Motor neuron (in vitro differentiated cells): ENCODE results near the gene FBXW7. TPM values are rescaled to one million over a fixed set of nuclear protein-coding genes. Genes with fewer than 3 reads are reported as not detected.

Experiments used
- ATAC-seq, 8 experiments: fragments of 200-7000 bp; cut with Tn5 transposase; replicated peaks in 6 of 8; 2 replicates each; pipeline ENCODE4 v1.8.0; 2021; ENCODE audit warnings: mild to moderate bottlenecking in 8 of 8, moderate library complexity in 8 of 8
- H3K27ac ChIP-seq, 2 donors: fragments of 250-450 bp; sonication (Bioruptor Pico); 2 replicates each; pipeline ENCODE4 v1.9.0; 2021; ENCODE audit warnings: antibody characterized with exemption in 2 of 2, mild to moderate bottlenecking in 2 of 2, moderate library complexity in 1 of 2
- H3K4me1 ChIP-seq, 2 donors: fragments of 250-450 bp; sonication (Bioruptor Pico); replicated peaks in 1 of 2; 2 replicates each; pipeline ENCODE4 v1.6.1; 2021; ENCODE audit warnings: antibody characterized with exemption in 2 of 2, mild to moderate bottlenecking in 2 of 2, moderate library complexity in 1 of 2
- H3K4me3 ChIP-seq, 5 donors: fragments of 250-450 bp; sonication (Bioruptor Pico); 2 replicates each; pipeline ENCODE4 v1.9.0; 2021; ENCODE audit warnings: antibody characterized with exemption in 5 of 5, mild to moderate bottlenecking in 5 of 5, moderate library complexity in 4 of 5
- WGBS, 10 experiments: fragments of 450-650 bp; shearing (Covaris generic); methylation state at CpG; one replicate each; pipeline ENCODE4 v1.0.0; 2022; 5-methylcytosine and 5-hydroxymethylcytosine counted together
- in situ Hi-C, 9 experiments: fragments of 400-800 bp; cut with MboI; loops; one replicate each; pipeline ENCODE4 v1.15.0; 2021; ENCODE audit warnings: low sequenced_read_pairs in 9 of 9, low pct_unique_long_range_greater_than_20kb in 2 of 9; ENCODE audit not compliant: unreplicated experiment in 9 of 9
- total RNA-seq, 8 experiments: library from RNA; unstranded; fragments of 300-600 nt; gene quantifications; 2 replicates each; pipeline versions ENCODE4 v1.2.3 to v1.2.4, GENCODE V29; 2022

FBXW7 gene
- total RNA-seq, 8 experiments from 2014 or later: 38.0 to 130 (median 68.5) TPM

DNA sequence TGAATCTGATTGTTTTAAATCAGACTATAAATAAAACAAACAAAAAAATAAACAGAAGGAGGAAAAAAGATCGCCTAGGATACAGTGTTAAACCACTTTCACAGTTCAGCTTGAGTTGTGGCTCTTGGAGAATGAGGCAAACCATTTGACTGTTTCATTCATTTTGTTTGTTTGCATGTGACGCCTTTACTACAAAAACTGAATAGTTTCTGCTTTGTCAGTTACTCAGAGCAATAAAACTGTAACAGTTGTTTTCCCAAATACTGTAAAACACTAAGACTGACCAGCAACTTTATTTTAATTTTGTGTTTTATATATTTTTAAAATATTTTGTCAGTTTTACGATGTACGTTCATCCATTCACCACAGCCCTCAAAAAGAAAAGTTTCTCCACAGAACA is 214.5 kb downstream of the FBXW7 start:
- Histone ChIP-seq H3K27ac (no peak overlapping the region), H3K4me3 (no peak overlapping the region), H3K4me1 (no peaks in the 10 kb centered on the region)
- WGBS, 10 experiments: 71 to 100% (median 91%) methylated on average over 1 to 4 of the region's 4 CpGs
- peak in 1 of 8 experiments; percentile 43 for ATAC-seq
- in situ Hi-C loops: no loop called here

DNA sequence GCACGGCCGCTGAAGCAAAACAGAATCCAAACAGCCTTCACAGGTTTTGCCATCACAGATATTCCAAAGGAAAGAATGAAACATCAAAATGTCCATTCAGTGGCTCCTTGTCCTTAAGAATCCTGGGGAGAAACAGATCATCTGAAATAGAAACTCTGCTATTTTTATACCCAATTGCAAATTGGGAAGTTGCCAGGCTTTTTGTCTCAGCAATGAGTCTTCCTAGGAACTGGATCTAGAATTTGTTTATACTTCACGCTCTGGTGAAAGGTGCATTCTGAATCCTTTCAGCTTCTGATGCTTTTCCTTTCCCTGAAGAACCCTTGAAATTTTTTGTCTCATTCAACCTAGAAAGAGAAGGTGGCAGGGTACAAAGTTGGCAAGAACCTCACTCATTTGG is 218.9 kb downstream of the FBXW7 start:
- no peak overlapping the region for H3K4me3 ChIP-seq
- WGBS, 10 experiments: 62 to 100% (median 100%) methylated on average over 1 to 3 of the region's 3 CpGs; no CpG with 5 or more reads in 2 of the 10 experiments
- H3K27ac ChIP-seq: no peak overlapping the region
- H3K4me1 ChIP-seq: no peaks in the 10 kb centered on the region
- ATAC-seq: peak in 1 of 8 experiments; percentile 5
- in situ Hi-C loops: no loop called here

DNA sequence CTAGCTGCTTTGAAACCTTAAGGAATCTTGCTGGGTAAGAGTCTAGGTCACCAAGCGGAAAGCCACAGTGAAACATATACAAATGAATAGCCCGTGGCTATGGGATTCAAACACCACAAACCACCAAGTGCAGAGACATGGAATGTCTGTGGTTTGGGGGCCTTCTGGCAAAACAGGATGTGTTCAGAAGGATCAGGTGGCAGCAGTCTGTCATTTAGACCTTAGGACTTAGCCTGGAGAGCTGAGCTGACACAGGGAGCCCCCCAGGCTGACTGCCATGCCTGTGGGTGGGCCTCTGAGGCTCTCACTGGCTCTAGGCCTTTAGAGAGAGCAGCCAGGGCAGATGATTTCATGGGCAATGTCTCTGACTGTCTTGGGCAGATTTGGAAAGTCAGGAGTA is 225.6 kb downstream of the FBXW7 start:
- peaks cover 6 to 15% of the 10 kb centered on the region in 2 donors for H3K4me1 ChIP-seq
- H3K4me3 ChIP-seq: no peak overlapping the region
- in situ Hi-C loops: no loop called here
- peak in 3 of 8 experiments; percentile 43 to 70 (median 46) for ATAC-seq
- WGBS, 10 experiments: 61 to 100% (median 92%) methylated on average over 1 to 2 of the region's 2 CpGs; no CpG with 5 or more reads in 6 of the 10 experiments
- H3K27ac ChIP-seq: no peak overlapping the region

DNA sequence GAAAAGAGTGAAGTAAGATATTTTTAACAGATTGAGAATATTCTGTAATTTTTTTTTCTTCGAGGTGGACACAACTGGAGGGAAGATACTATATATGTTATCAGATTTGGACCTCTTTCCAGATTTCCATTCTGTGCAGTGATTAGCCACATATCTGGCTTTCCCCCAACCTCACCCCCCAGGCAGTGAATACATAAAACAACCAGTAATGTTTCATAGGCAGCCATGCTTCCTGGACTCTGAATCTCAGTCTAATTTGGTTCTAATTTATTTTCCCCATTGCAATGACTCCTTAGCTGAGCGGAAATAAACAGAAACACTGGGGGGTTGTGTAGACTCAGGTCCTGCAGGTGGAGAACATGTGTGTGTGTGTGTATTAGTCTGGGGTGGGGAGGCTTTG is 226.5 kb downstream of the FBXW7 start:
- WGBS, 10 experiments: 63 to 100% (median 93%) methylated on average over 1 to 2 of the region's 2 CpGs; no CpG with 5 or more reads in 1 of the 10 experiments
- H3K27ac ChIP-seq: no peak overlapping the region
- peaks cover 6 to 15% of the 10 kb centered on the region in 2 donors for H3K4me1 ChIP-seq
- in situ Hi-C loops: no loop called here
- peak in 1 of 8 experiments; percentile 42 for ATAC-seq
- no peak overlapping the region for H3K4me3 ChIP-seq

DNA sequence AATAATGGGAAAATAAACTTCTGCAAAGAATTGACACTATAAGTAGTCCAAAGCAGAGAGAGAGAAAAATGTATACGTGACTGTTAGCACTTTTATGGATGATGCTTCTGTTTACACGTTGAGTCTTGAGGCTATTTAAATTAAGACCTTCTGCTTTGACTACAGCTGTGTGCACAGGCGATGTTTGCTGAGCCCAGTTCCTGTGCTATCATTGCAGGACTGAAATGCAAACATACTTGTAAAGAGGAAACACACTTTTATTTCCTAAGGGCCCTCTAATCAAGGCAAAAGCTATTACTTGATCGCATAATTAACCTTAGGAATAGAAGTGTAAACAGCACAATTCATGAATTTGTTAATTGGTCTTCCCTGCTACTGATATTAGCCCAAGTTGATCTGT is 226.9 kb downstream of the FBXW7 start:
- 0 to 100% (median 83%) methylated on average over 1 to 4 of the region's 4 CpGs; no CpG with 5 or more reads in 1 of the 10 experiments for WGBS, 10 experiments
- peaks cover 6 to 18% of the 10 kb centered on the region in 2 donors for H3K4me1 ChIP-seq
- in situ Hi-C loops: no loop called here
- no peak overlapping the region for H3K27ac ChIP-seq
- peak in 2 of 8 experiments; percentile 66 to 76 for ATAC-seq
- no peak overlapping the region for H3K4me3 ChIP-seq

DNA sequence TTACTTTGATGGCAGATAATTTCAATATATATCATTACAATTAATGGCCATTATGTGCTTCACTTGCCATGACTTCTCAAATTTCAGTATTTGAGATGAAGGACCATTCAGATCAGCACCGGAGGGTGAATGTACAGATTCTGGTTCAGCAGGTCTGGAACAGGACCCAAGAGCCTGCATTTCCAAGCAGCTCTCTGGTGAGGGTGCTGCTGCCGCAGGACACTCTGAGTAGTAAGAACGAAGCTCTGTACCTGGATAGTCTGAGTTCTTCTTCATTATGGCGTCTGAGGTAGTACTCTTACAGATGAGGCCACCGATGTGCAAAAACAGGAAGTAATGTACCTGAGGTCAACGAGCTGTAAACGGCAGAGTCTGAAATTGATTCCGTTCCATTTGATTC is 228.2 kb downstream of the FBXW7 start:
- no peak for ATAC-seq
- in situ Hi-C loops: no loop called here
- Histone ChIP-seq H3K27ac (no peak overlapping the region), H3K4me3 (no peak overlapping the region), H3K4me1 (peaks cover 6 to 18% of the 10 kb centered on the region in 2 donors)
- 61 to 94% (median 91%) methylated on average over 1 to 8 of the region's 8 CpGs; no CpG with 5 or more reads in 2 of the 10 experiments for WGBS, 10 experiments

DNA sequence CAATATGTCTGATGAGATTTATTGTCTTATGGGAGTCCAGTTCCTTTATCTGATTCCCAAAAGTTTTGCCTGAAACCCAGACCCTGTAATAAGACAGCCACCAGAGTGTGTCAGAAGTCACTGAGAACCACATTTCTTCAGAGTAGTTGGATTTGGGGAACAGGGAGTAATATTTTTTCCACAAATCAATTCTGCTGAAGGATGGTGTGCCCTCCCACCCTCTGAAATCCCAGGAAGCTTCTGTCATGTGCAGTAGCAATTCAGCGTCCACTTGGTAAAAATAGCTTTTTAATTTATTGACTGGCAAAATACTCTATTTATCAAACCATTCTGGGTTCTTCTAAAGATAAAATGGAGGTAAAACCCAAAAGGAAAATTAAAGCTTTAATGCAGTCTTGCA is 229.4 kb downstream of the FBXW7 start:
- Histone ChIP-seq H3K4me3 (no peak overlapping the region), H3K27ac (no peak overlapping the region), H3K4me1 (peaks cover 6 to 18% of the 10 kb centered on the region in 2 donors)
- in situ Hi-C loops: no loop called here
- ATAC-seq: peak in 4 of 8 experiments; percentile 25 to 81 (median 63)
- 22 to 100% (median 32%) methylated on average over 1 of the region's 1 CpG; no CpG with 5 or more reads in 4 of the 10 experiments for WGBS, 10 experiments

DNA sequence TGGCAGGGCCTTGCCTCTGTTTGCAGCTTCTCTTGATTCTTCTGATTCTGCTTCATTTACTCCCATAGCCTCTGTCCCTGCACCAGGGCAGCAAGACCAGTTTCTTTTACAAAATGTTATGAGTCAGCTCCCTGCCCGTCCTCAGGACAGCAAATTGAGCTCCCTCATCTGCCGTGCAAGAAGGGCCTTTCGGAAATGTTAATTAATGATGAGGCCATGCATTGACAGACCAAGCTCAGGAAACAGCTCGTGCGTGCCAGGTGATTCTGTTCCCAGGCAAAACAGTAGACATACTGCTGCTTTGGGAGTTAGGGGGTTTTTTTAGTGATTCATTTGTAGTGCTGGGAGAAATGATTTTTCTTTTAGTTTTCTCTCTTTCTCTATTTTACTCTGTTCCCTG is 231.7 kb downstream of the FBXW7 start:
- Histone ChIP-seq H3K4me1 (peaks cover 6 to 18% of the 10 kb centered on the region in 2 donors), H3K27ac (no peak overlapping the region), H3K4me3 (no peak overlapping the region)
- 40 to 100% (median 60%) methylated on average over 1 to 5 of the region's 5 CpGs; no CpG with 5 or more reads in 1 of the 10 experiments for WGBS, 10 experiments
- in situ Hi-C loops: no loop called here
- peak in 7 of 8 experiments; percentile 62 to 95 (median 76) for ATAC-seq

DNA sequence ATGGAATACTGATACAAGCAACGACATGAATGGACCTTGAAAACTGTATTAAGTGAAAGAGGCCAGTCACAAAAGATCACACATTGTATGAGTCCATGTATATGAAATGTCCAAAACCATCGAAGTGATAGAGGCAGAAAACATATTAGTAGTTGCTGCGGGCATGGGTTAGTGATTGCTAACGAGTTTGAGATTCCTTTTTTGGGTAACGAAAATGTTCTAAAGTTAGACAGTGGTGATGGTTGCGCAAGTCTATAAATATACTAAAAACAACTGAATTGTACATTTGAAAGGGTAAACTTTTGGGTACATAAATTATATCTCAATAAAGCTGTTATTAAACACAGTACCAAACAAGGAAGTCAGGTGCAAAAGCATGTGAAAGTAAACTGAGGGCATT is 234.5 kb downstream of the FBXW7 start:
- in situ Hi-C loops: no loop called here
- Histone ChIP-seq H3K4me3 (no peak overlapping the region), H3K4me1 (peaks cover 10 to 12% of the 10 kb centered on the region in 2 donors), H3K27ac (no peak overlapping the region)
- 52 to 100% (median 82%) methylated on average over 2 to 6 of the region's 6 CpGs for WGBS, 10 experiments
- no peak for ATAC-seq

DNA sequence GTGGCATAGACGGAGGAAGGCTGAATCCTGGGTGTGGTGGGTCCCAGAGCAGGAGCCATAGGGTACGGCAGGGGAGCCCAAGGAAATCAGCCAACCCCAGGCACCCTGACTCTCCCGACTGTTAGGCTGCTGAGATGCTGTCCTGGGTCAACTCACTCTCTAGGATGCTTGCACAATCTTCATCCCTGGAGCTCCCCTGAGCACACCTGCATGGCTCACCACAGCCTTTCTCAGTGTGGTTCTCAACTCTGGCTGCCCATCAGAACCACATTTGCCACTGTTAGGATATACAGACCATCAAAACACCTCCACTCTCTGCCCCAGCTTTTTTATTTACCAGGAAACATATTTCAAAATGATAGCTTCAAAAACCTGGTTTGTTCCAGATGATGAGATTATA is 236.3 kb downstream of the FBXW7 start:
- Histone ChIP-seq H3K27ac (no peak overlapping the region), H3K4me3 (no peak overlapping the region), H3K4me1 (peaks cover 7 to 15% of the 10 kb centered on the region in 2 donors)
- ATAC-seq: no peak
- in situ Hi-C loops: no loop called here
- 29 to 100% (median 86%) methylated on average over 1 to 3 of the region's 3 CpGs; no CpG with 5 or more reads in 4 of the 10 experiments for WGBS, 10 experiments

DNA sequence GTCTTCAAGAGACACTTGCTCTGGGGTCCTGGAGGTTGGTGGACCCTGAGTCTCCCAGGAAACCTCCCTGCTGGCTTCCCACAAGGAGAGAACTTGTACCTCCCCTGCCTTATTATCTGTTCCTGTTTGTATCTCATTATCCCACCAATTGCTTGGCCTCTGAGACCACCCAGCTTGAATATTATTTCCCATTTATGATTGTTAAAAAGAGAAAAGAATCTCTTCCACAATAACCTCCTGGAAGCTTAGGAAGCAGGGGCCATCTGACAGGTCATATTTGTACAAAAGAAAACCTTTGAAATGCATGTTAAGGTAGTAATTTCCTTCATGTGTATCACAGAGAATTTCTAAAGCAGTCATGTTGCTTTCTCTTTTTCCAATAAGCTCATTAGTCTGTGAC is 239.5 kb downstream of the FBXW7 start:
- Histone ChIP-seq H3K4me1 (peaks cover 5 to 15% of the 10 kb centered on the region in 2 donors), H3K27ac (no peak overlapping the region), H3K4me3 (no peak overlapping the region)
- ATAC-seq: no peak
- in situ Hi-C loops: no loop called here

DNA sequence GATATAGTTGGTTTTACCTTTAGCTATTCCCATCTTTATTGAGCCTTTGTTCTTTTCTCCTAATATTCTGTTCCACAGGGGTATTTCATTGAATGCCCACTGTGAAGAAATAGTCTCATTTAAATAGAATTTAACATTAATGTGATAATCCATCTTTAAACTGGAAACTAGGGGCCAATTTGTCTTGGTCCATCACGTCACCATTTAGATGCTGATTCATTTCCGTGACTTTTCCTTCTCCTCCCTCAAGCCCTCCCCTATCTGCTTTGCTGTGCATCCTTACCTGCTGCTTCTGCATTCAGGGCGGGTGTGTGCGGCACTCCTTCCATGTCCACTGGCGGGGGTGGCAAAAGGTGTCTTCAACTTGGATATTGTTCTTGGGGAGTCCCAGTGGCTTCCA is 241.1 kb downstream of the FBXW7 start:
- in situ Hi-C loops: no loop called here
- Histone ChIP-seq H3K27ac (no peak overlapping the region), H3K4me1 (peaks cover 5 to 15% of the 10 kb centered on the region in 2 donors), H3K4me3 (no peak overlapping the region)
- 59 to 100% (median 94%) methylated on average over 1 to 5 of the region's 5 CpGs; no CpG with 5 or more reads in 1 of the 10 experiments for WGBS, 10 experiments
- no peak for ATAC-seq

DNA sequence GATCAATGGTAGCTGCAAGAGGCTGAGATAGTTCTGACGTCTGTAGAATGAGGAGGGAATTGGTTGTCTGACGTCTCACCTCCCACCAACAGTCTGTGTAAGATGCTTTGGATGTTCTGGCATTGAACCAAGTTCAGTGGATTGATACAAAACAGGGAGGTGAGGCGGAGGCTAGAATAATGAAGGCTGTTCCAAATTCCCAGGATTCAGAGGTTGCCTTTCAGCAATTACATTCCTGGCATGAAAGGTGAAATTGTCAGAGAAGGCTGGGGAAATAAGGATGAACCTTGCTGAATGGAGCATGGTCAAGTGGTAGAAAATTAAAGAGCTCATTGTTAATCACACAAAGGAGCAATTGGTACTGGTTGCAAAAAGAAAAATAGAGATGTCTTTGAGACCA is 241.6 kb downstream of the FBXW7 start:
- 71 to 100% (median 100%) methylated on average over 1 to 3 of the region's 3 CpGs; no CpG with 5 or more reads in 1 of the 10 experiments for WGBS, 10 experiments
- in situ Hi-C loops: no loop called here
- no peak overlapping the region for H3K4me3 ChIP-seq
- H3K4me1 ChIP-seq: peaks cover 5 to 15% of the 10 kb centered on the region in 2 donors
- no peak overlapping the region for H3K27ac ChIP-seq
- ATAC-seq: no peak

DNA sequence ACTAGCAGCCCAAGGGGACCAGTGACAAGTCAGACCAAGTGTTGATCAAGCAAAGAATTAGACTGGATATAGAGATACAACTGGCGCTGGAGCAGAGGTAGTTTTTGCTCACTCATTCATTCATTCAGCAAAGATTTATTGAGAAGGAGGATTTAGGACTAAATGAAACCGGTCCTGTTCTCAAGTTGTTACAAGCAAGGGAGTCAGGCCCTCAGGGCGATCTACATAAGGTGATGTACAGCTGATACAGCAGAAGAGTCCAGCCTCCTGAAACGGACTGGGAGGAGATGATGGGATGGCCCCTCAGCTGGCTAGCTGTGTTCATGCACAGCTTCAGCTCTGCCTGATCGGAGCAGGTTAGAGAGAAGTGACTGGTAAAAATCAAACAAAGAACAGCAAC is 242.4 kb downstream of the FBXW7 start:
- Histone ChIP-seq H3K27ac (no peak overlapping the region), H3K4me1 (peaks cover 5 to 13% of the 10 kb centered on the region in 2 donors), H3K4me3 (no peak overlapping the region)
- no peak for ATAC-seq
- WGBS, 10 experiments: 50 to 100% (median 98%) methylated on average over 1 to 4 of the region's 5 CpGs; no CpG with 5 or more reads in 2 of the 10 experiments
- in situ Hi-C loops: no loop called here
